ENCODE data around the gene EI24. TPM values are rescaled to one million over a fixed set of nuclear protein-coding genes. Genes with fewer than 3 reads are reported as not detected.
"Not testable (repeated sequence)": the region's sequence is repeated elsewhere in the genome, so short reads cannot be mapped to it uniquely, and the experiment has no call there.

Gene EI24
- total RNA-seq, result 10 to 100 TPM; 62.2 to 86.0 (median 83.0) TPM

- Histone ChIP-seq H3K27ac (peak within 1 kb of the TSS; percentile 83 to 93 (median 91)), H3K4me1 (peaks cover 0 to 30% (median 10%) of the 10 kb centered on the region in 3 donors), H3K9me3 (no peaks in the 10 kb centered on the region), H3K27me3 (no peaks in the 10 kb centered on the region), H3K36me3 (peaks cover 0 to 14% of the 10 kb centered on the region in 2 donors), H3K4me3 (peak within 1 kb of the TSS; percentile 94 to 96)
- WGBS, 2 donors (ENCODE audit: low coverage in 1 of 2), result 0 to 4% methylated on average over 3 to 15 of the region's 83 CpGs
- TF ChIP-seq POLR2AphosphoS5 (IDR thresholded peaks at IDR 0.05) (peak; percentile 26), EP300 (IDR thresholded peaks at IDR 0.05) (no peak), POLR2A (IDR thresholded peaks at IDR 0.05) (peak; percentile 87 to 93), CTCF (IDR thresholded peaks at IDR 0.05) (peak; percentile 53 to 82 (median 70))
- ATAC-seq, result peak; percentile 100
These were observed at the start of gene EI24 for GRCh38 chr11:125568970-125569914. Gene EI24 (plus strand): TSS chr11:125569477. CDS start chr11:125572528, 3,051 bp downstream.

DNA sequence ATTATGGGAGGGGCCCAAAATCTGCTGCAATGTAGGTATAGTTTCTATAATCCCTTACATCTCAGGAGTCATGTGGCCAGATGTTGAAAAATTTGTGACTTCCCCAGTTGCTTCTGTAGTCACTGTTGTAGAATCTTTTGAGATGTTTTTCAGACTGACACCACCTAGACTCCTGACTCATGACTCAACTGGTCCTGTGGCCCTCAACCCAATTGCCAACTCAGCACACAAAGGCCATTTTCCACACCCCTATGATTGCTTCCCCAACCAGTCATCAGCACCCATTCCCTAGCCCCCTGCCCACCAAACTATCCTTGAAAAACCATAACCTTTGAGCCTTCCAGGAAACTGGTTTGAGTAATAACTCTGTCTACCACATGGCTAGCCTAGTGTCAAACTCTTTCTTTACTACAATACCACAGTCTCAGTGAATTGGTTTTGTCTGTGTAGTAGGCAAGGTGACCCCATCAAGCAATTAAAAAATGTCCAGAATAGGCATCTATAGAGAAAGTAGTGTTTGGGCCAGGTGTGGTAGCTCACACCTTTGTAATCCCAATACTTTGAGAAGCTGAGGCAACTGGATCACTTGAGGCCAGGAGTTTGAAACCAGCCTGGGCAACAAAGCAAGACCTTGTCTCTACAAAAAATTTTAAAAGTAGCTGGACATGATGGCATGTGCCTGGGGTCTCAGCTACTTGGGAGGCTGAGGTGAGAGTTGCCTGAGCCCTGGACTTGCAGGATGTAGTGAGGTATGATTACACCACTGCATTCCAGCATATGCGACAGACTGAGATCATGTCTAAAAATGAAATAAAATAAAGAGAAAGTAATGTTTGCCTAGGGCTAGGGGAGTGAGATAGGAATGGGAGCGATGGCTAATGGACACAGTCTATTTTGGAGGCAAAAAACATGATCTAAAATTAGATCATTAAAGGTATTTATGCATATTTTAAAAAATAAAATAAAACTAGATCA, 49.1 kb upstream of the EI24 start:
- 56 to 94% methylated on average over 1 to 2 of the region's 2 CpGs for WGBS, 2 donors (ENCODE audit: low coverage in 1 of 2)
- H3K4me1 ChIP-seq, result no peaks in the 10 kb centered on the region
- H3K9me3 ChIP-seq, result no peaks in the 10 kb centered on the region
- no peak overlapping the region for H3K4me3 ChIP-seq
- ATAC-seq, result no peak
- peaks cover 5% of the 10 kb centered on the region for H3K27me3 ChIP-seq
- H3K36me3 ChIP-seq, result no peaks in the 10 kb centered on the region
- no peak overlapping the region for H3K27ac ChIP-seq
- TF ChIP-seq POLR2A (IDR thresholded peaks at IDR 0.05), result no peak
- no peak for TF ChIP-seq CTCF (IDR thresholded peaks at IDR 0.05)
- no peak for TF ChIP-seq EP300 (IDR thresholded peaks at IDR 0.05)
- TF ChIP-seq POLR2AphosphoS5 (IDR thresholded peaks at IDR 0.05), result no peak

GRCh38 chr11:125525303-125525702, 44.0 kb upstream of the EI24 start:
- no peak for ATAC-seq

GRCh38 chr11:125532668-125533067, 36.6 kb upstream of the EI24 start:
- H3K27ac ChIP-seq, result no peak overlapping the region
- WGBS, 2 donors (ENCODE audit: low coverage in 1 of 2), result 60 to 67% methylated on average over 3 of the region's 3 CpGs
- no peaks in the 10 kb centered on the region for H3K27me3 ChIP-seq
- H3K4me3 ChIP-seq, result no peak overlapping the region
- H3K4me1 ChIP-seq, result no peaks in the 10 kb centered on the region
- ATAC-seq, result no peak
- no peaks in the 10 kb centered on the region for H3K36me3 ChIP-seq
- no peak for TF ChIP-seq EP300 (IDR thresholded peaks at IDR 0.05)
- TF ChIP-seq CTCF (IDR thresholded peaks at IDR 0.05), result no peak
- TF ChIP-seq POLR2A (IDR thresholded peaks at IDR 0.05), result no peak
- TF ChIP-seq POLR2AphosphoS5 (IDR thresholded peaks at IDR 0.05), result no peak
- H3K9me3 ChIP-seq, result no peaks in the 10 kb centered on the region

More at GRCh38 chr11:125525303-125525702, 44.0 kb upstream of the EI24 start:
- H3K4me1 ChIP-seq, result no peaks in the 10 kb centered on the region
- 58% methylated on average over 5 of the region's 5 CpGs; no CpG with 5 or more reads in 1 of the 2 donors for WGBS, 2 donors (ENCODE audit: low coverage in 1 of 2)
- H3K4me3 ChIP-seq, result no peak overlapping the region
- no peaks in the 10 kb centered on the region for H3K36me3 ChIP-seq
- H3K27me3 ChIP-seq, result no peaks in the 10 kb centered on the region
- TF ChIP-seq POLR2AphosphoS5 (IDR thresholded peaks at IDR 0.05) (no peak), EP300 (IDR thresholded peaks at IDR 0.05) (no peak)
- H3K9me3 ChIP-seq, result no peaks in the 10 kb centered on the region
- H3K27ac ChIP-seq, result no peak overlapping the region

GRCh38 chr11:125535585-125535984, 33.7 kb upstream of the EI24 start:
- ATAC-seq, result no peak
- Histone ChIP-seq H3K27ac (no peak overlapping the region), H3K4me1 (no peaks in the 10 kb centered on the region), H3K36me3 (no peaks in the 10 kb centered on the region), H3K27me3 (no peaks in the 10 kb centered on the region), H3K9me3 (no peaks in the 10 kb centered on the region), H3K4me3 (no peak overlapping the region)
- 47 to 80% methylated on average over 1 of the region's 1 CpG for WGBS, 2 donors (ENCODE audit: low coverage in 1 of 2)
- TF ChIP-seq POLR2A (IDR thresholded peaks at IDR 0.05) (no peak), CTCF (IDR thresholded peaks at IDR 0.05) (no peak), POLR2AphosphoS5 (IDR thresholded peaks at IDR 0.05) (no peak), EP300 (IDR thresholded peaks at IDR 0.05) (no peak)

- H3K36me3 ChIP-seq, H3K4me3 ChIP-seq, H3K27ac ChIP-seq, H3K9me3 ChIP-seq, H3K27me3 ChIP-seq, ATAC-seq, H3K4me1 ChIP-seq: not testable (repeated sequence)
- no CpG with 5 or more reads among the region's 19 CpGs for WGBS, 2 donors (ENCODE audit: low coverage in 1 of 2)
These were observed 32.4 kb upstream of the EI24 start for GRCh38 chr11:125536834-125537233.

Measured in gastroesophageal sphincter (tissue), 4 donors.